Glutamatergic neuron (in vitro differentiated cells): ENCODE measurements around the gene BCL3. TPM values are rescaled to one million over a fixed set of nuclear protein-coding genes. Genes with fewer than 3 reads are reported as not detected.

Source experiments
- DNase-seq: peaks from one replicate; pipeline ENCODE4 v3.0.0; 2022
- H3K27ac Mint-ChIP-seq: one replicate; pipeline ENCODE4 v1.8.0; 2020; ENCODE audit warnings: mild to moderate bottlenecking, mixed read lengths, inconsistent platforms; ENCODE audit not compliant: unreplicated experiment
- H3K27me3 Mint-ChIP-seq: one replicate; pipeline ENCODE4 v1.8.0; 2020; ENCODE audit warnings: mild to moderate bottlenecking, moderate library complexity, mixed read lengths, inconsistent platforms; ENCODE audit not compliant: unreplicated experiment
- H3K36me3 Mint-ChIP-seq: one replicate; pipeline ENCODE4 v1.8.0; 2020; ENCODE audit warnings: mild to moderate bottlenecking, mixed read lengths, inconsistent platforms; ENCODE audit not compliant: unreplicated experiment
- H3K4me1 Mint-ChIP-seq: one replicate; pipeline ENCODE4 v1.8.0; 2020; ENCODE audit warnings: mild to moderate bottlenecking, low read depth, mixed read lengths, inconsistent platforms; ENCODE audit not compliant: unreplicated experiment
- H3K4me3 Mint-ChIP-seq: one replicate; pipeline ENCODE4 v1.8.0; 2020; ENCODE audit warnings: mild to moderate bottlenecking, mixed read lengths, inconsistent platforms; ENCODE audit not compliant: unreplicated experiment
- H3K9me3 Mint-ChIP-seq: one replicate; pipeline ENCODE4 v1.8.0; 2020; ENCODE audit warnings: mild to moderate bottlenecking, moderate library complexity, mixed read lengths, inconsistent platforms; ENCODE audit not compliant: unreplicated experiment
- total RNA-seq: library from RNA; stranded (reverse); fragmentation: NEBNext Ultra II Directional; extraction: Animal tissue kit (Norgen Biotek cat#: 25700); gene quantifications from one replicate; pipeline ENCODE4 v1.2.1, GENCODE V29; 2021; ENCODE audit not compliant: unreplicated experiment
- TF ChIP-seq, protein P1 (sequence below): fragments of 200-600 bp; sonication (generic); IDR thresholded peaks from one replicate; pipeline ENCODE4 v1.5.0; 2021; ENCODE audit not compliant: partially characterized antibody, unreplicated experiment

BCL3 gene
- total RNA-seq, 1 donor from 2014 or later = 2.4 TPM

DNA sequence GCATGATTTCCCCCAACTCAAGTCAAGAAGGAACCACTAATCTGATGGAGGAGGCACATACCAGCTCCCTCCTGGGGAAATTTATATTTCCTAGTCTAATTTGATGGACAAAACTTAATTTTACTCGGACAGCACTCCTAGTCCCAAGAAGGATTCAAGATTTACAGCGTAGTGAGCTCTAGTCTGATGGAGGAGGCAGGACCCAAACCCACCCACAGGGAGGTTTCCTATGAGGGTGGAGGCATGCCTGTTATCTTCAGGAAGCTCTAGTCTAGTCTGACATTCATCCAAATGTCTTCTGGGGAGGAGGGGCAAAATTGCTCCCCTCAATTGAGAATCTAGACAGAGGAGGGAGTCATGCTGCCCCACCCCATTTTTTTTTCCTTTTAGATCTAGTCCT, 10.4 kb upstream of the BCL3 start:
- Mint-ChIP-seq H3K4me1 (no peaks in the 10 kb centered on the region), H3K9me3 (peaks cover 3% of the 10 kb centered on the region), H3K36me3 (no peaks in the 10 kb centered on the region), H3K4me3 (no peak overlapping the region), H3K27me3 (peaks cover 2% of the 10 kb centered on the region), H3K27ac (no peak overlapping the region)
- TF ChIP-seq, protein P1, sequence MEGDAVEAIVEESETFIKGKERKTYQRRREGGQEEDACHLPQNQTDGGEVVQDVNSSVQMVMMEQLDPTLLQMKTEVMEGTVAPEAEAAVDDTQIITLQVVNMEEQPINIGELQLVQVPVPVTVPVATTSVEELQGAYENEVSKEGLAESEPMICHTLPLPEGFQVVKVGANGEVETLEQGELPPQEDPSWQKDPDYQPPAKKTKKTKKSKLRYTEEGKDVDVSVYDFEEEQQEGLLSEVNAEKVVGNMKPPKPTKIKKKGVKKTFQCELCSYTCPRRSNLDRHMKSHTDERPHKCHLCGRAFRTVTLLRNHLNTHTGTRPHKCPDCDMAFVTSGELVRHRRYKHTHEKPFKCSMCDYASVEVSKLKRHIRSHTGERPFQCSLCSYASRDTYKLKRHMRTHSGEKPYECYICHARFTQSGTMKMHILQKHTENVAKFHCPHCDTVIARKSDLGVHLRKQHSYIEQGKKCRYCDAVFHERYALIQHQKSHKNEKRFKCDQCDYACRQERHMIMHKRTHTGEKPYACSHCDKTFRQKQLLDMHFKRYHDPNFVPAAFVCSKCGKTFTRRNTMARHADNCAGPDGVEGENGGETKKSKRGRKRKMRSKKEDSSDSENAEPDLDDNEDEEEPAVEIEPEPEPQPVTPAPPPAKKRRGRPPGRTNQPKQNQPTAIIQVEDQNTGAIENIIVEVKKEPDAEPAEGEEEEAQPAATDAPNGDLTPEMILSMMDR = no peak
- no peak for DNase-seq

GRCh38 chr19:44738603-44739558, 9.6 kb upstream of the BCL3 start:
- Mint-ChIP-seq H3K27ac (no peak overlapping the region), H3K9me3 (peaks cover 3% of the 10 kb centered on the region), H3K4me1 (no peaks in the 10 kb centered on the region), H3K36me3 (no peaks in the 10 kb centered on the region), H3K27me3 (peaks cover 2% of the 10 kb centered on the region), H3K4me3 (no peak overlapping the region)
- no peak for DNase-seq
- TF ChIP-seq, protein P1 = no peak

GRCh38 chr19:44740351-44740824, 8.1 kb upstream of the BCL3 start:
- Mint-ChIP-seq H3K9me3 (peaks cover 5% of the 10 kb centered on the region), H3K27me3 (peaks cover 2% of the 10 kb centered on the region), H3K36me3 (no peaks in the 10 kb centered on the region), H3K27ac (no peak overlapping the region), H3K4me3 (no peak overlapping the region), H3K4me1 (no peaks in the 10 kb centered on the region)
- DNase-seq = no peak
- TF ChIP-seq, protein P1 = no peak

DNA sequence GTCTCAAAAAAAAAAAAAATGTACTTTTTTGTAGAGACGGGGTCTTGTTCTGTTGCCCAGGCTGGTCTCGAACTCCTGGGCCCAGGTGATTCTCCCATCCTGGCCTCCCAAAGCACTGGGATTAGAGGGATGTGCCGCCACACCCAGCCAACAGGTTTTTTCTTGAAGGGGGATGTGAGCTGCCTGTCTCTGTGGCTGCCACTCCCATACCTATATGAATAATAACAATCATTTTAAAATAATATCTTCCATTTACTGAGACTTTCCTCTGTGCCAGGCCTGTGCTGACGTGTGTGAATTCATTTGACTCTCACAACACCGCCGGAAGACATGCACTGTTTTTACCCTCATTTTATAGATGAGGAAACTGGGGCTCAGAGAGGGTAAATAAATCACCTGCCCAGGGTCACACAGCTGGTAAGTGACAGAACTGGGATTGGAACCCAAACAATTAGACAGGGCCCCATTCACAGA, 7.2 kb upstream of the BCL3 start:
- TF ChIP-seq, protein P1 = no peak
- Mint-ChIP-seq H3K4me1 (no peaks in the 10 kb centered on the region), H3K9me3 (peaks cover 5% of the 10 kb centered on the region), H3K36me3 (no peaks in the 10 kb centered on the region), H3K27ac (no peak overlapping the region), H3K4me3 (no peak overlapping the region), H3K27me3 (peaks cover 6% of the 10 kb centered on the region)
- no peak for DNase-seq

GRCh38 chr19:44741841-44742329, 6.6 kb upstream of the BCL3 start:
- H3K36me3 Mint-ChIP-seq = no peaks in the 10 kb centered on the region
- H3K27me3 Mint-ChIP-seq = peaks cover 9% of the 10 kb centered on the region
- DNase-seq = no peak
- peaks cover 5% of the 10 kb centered on the region for H3K9me3 Mint-ChIP-seq
- TF ChIP-seq, protein P1 = no peak
- no peak overlapping the region for H3K27ac Mint-ChIP-seq
- no peak overlapping the region for H3K4me3 Mint-ChIP-seq
- no peaks in the 10 kb centered on the region for H3K4me1 Mint-ChIP-seq
